ENCODE measurements around the gene SMAD7.

GRCh38 chr18:48957616-48958015 is 6.9 kb upstream of the SMAD7 start:
- no peak for TF ChIP-seq CTCF (IDR thresholded peaks at IDR 0.05)
- no peak for TF ChIP-seq POLR2A (IDR thresholded peaks at IDR 0.05)

Measured in body of pancreas (tissue), 4 donors.